ENCODE data around the gene ZNF620.

DNA sequence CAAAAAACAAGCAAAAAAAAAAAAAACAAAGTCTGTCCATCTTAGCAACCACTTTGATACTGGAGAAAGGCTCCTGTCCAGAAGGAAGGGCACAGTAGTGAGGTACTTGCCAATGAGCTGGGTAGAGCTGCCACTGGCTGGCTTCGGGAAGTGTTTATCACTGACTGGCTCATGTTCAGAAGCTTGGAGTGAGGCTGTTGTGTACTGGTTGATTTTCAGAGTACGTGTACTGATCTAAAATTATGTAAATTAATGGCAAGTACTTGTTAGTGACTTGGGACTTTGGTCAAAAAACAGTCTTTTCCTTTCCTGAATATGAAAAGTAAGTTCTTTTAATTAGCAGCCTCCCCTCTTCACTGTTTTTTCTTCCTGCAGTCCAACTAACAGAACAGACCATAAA, 17.9 kb downstream of the ZNF620 start:
- TF ChIP-seq ARNTL (CRISPR knock-in tag; IDR thresholded peaks at IDR 0.05; ENCODE audit: borderline replicate concordance, low read depth) (no peak), PPARA (CRISPR knock-in tag; IDR thresholded peaks at IDR 0.05; ENCODE audit: borderline replicate concordance) (no peak)
